ENCODE data around the gene NAPA.

Gene NAPA

DNA sequence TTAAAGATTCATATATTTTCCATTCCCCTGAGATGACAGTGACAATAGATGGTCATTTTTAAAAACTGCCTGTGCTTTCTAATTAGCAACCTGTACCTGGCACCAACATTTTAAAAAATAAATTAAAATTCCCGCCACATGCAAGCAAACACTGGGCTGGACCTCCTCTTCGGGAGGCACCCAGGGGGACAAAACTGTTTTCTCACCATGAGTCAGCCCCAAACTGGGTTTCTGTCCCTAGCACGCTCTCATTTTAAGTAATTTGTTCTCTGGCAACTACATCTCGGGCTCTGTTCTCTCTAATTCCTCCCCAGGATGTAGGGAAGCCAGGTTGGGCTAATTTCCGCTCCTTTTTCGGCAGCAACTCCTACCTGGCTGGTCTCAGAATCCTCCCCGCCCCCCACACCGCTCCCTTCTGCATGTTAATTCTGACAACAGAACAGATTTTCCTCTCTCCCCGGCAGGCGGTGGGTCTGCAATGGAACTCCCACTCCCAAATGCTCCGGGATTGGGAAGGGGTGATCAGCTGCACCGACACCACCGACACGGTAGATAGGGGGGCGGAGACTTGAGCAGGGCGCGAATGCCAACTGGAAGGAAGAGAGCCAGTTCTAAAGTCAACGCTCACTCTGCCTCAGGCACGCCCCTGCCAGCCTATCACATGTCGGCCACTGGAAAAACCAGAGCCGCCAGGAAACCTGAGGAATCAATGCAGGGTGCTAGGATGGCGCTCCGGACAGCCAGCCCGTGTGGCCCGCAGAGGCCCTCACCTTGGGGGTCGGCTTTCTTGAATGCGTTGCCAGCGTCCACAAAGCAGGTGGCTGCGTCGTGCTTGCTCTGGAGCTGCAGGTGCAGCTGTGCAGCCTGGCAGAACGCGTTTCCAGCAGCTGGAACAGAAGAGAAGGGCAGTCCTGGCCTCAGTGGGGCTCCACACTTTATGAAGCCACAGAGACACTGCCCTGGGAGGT, 14.7 kb downstream of the NAPA start:
- DNase-seq (ENCODE audit: low spot score): no peak

DNA sequence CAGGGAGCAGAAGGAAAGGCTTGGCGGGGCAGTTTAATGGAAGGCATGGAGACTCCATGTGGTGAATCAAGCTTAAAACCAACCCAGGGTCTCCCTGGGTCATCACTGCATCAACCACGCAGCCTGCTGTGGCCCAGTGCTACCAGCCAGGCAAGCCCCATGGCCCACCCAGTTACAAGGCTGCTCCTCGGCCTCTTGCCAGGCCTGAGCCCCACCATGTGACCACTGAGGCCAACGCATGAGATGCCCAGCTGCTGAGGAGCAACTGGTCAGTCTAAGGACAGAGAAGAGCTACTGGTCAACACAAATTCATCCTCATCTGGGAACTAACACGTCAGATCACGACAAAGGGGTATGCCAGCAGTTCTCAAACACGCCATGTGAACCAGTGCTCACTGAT, 15.5 kb downstream of the NAPA start:
- DNase-seq (ENCODE audit: low spot score): no peak

DNA sequence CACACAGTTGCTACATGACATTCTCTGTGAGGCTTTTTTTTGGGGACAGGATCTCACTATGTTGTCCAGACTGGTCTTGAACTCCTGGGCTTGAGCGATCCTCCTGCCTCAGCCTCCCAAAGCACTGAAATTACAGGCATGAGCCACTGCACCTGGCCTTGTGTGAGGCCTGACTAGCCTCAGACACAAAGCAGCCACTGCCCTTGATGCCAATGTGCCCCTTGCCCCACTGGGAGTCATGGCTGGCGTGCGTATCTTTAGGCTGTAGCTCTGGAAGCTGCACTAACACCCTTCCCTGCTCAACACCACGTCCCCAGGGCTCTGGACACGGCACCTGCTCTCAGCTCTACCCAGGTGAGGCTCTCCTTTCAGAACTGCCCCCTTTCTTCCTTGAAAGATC, 16.3 kb downstream of the NAPA start:
- DNase-seq (ENCODE audit: low spot score): no peak

DNA sequence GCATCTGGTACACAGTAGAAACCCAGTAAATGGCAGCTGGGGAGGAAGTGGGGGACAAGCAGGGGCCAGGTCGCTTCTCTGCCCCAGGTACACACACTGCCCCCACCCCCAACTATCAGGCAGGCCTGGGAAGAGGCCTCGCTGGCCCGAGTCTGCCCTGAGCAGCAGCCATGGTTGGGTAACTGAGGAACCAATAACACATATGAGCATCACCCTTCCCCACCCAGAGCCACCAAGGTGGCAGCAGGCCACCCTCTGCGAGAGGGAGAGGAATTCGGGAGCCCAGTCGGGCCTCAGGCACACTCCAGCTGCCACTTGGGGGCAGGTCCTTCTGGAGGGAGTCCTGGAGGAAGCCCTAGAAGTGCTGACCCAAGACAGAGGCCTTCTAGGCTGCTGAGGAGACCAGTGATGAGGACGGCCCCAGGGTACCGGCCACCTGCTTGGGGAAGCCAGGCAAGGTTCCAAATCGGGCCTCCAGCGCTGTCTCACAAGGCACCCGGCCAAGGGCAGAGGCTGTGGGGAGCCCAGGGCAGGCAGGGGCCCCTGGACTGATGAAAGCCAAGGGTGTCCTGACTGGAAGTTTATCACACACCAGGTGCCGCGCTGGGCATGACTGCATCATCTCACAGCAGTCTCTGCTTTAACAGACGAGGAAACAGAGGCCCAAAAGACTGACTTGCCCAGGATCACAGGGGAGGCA, 16.9 kb downstream of the NAPA start:
- no peak for DNase-seq (ENCODE audit: low spot score)

DNA sequence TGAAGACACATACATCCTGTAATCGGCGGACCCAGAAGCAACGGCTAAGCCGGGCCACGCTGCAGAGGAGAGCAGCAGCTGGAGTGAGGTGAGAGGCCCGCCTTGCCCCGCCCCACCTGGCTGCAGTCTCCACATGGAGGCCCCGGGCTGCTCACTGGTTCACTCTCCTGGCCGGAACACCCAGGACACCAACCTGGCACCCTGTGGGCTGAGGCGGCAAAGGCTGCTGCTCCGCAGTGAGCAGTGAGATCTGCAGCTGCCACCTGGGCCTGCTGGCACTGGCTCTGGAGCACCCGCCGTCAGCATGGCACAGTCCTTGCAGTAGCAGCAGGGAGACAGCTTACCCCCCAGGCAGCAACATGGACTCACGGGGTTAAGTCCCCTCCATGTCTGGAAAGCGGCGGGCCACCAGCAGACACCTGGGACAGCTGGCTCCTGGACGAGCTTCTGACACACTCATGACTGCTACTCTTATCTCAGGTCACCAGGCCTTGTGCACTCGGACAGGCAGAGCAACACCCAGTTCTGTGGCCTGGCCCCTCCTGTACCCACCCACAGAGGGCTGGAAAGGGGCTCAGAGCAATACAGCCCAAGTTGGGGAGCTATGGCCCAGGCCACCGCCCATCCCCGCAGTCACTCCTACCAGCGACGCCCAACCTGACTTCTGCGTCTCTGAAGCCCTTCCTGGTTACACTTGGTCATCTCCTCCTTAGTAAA, 17.7 kb downstream of the NAPA start:
- no peak for DNase-seq (ENCODE audit: low spot score)

DNA sequence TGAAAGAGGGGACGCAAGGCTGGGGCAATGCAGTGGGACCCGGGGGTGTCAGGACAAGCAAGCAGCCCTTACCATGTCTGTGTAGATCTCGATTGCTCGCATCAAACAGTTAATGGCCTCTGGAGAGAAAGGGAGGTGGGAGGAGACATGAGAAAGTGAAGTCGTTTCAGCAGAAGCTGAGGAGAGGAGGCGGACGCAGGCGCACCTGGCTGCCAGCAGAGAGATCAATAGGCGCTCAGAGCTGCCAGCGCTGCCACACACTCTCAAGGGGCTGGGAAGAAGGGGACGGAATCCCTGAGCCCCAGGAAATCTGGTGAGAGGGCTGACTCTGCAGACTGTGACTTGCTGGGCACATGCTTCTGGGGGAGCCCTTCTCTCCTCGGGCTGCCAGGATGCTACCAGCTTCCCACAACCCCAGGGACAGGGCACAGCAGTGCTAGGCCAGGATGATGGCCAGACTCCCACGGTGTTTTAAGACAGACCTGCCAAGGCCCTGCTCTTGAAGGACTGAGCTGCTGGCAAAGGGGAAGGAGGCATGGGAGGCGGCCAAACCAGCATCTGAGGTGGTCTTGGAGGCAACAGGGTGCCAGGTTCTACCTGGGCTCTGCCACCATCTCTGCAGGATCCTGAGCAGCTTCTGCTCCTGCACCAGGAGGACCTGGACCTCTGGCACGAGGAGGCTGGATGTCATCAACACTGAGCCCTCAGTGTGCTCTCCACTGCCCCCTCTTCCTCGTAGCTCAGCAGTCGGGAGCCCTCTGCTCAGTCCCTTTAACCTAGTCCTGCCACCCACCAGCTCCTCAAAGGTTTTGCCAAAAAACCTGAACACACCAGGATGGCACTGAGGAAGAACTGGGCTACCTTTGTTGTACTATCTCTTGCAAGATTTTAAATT, 19.1 kb downstream of the NAPA start:
- DNase-seq (ENCODE audit: low spot score): no peak

DNA sequence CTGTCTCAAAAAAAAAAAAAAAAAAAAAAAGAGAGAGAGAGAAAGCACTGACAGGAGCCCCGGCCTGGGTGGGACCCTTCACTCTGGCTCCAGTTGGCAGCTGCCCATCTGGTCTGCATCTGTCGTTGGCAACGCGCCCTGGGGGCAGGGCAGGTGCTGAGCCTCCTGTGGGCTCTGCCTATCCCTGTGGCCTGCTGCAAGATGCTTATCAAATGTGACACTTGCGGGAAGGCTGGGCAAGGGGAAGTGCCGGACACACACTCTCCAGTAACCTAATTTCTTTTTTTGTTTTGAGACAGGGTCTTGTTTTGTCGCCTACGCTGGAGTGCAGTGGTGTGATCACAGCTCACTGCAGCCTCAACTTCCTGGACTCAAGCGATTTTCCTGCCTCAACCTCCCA, 20.1 kb downstream of the NAPA start:
- DNase-seq (ENCODE audit: low spot score): no peak

DNA sequence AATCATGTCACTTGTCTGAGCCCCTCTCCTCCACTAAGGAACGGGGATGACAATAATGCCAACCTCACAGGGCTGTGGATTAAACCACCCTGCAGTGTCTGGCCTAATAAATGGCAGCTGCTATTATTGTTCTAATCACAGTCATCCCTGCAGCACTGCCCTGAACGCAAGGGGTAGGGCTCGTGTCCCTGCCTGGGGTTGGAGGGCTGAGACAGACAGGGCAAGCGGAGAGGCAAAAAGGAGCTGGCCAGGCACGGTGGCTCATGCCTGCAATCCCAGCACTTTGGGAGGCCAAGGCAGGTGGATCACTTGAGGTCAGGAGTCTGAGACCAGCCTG, 20.7 kb downstream of the NAPA start:
- DNase-seq (ENCODE audit: low spot score): no peak

DNA sequence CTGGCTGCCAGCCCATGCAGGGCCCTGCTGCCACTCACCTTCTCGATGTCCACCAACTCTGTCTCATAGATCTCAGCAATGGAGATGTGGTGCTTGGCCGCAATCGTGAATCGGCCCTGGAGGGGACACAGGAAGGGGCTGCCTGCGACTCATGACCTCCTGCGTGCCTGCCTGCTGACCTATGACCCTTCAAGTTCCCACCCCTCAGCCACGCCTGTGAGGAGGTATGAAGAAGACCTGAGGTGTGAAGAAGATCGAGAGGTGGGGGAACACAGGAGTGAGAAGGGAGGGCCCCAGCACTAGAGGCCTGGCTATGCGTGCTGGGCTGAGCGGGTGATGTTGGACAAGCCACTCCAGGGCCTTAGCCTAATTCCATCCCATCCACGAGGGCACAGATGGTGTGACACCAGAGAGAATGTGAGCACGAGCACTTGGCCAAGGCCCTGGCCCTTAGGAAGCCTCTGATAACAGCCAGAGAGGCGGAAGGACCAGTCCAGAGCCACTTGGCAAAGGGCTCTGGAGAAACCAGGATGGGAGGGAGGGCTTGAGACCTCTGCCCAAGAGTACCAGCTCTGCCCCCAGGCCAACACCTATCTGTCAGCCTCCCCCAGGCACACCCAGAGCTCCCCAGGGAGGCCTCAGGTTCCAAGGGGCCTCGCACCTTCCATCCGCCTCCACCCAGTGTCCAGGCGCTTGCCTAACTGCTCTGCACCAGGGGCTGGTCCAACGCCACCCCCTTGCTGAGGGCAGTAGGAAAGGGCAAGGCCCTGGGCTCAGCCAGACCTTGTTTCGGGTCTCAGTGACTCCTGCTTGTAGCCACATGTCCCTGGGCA, 21.3 kb downstream of the NAPA start:
- no peak for DNase-seq (ENCODE audit: low spot score)

DNA sequence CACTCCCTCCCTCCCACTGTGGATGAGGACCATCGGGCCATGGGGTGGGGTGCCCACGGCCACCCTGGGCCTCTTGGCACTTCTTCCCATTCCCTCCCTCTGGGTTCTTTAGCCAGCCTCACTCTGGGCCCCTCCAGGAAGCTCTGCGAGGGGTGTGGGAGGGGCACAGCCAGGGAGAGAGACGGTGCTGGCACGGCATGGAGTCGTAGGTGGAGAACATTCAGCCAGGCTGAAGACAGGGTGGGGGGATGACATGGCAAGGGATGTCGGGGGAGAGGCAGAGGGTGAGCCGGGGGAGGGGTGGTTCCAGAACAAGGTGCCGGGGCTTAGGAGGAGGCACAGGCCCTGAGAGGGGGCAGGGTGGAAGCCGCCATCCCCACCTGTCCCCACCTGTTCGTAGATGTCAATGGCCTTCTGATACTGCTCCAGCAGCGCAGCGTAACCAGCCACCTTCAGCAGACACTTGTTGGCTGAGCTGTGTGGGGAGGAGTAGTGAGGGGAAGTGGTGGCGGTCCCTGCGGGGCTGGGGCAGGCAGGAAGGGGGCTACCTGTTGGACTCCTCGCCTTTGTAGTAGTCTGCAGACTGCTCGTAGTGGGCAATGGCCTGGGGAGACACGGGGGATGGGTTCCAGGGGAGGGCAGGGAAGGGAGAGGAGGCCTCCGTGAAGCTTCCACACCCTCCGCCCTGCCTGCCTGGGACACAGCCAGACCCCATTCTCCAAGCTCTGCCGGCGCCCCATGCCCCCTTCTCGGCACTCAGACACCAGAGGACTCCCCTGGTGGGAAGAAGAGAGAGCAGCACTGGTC, 22.1 kb downstream of the NAPA start:
- no peak for DNase-seq (ENCODE audit: low spot score)

DNA sequence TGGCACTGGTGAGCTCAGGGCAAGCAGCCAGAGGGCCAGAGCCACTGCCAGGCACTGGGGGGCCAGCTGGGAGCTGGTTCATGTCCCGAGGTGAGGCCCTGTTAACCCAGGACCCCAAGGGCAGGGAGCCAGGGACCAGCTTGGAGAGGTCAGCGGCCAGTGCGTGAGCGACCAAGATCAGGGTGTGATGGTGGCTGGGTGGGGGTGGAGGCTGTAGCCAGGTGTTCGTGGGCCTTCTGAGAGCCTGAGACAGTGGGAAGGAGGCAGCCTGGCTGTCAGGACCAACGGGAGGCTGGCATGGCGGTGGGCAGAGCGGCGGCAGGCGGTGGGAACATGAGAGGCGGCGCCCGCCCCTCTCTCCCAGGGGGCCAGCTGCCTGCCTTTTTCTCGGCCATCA, 22.7 kb downstream of the NAPA start:
- no peak for DNase-seq (ENCODE audit: low spot score)

DNA sequence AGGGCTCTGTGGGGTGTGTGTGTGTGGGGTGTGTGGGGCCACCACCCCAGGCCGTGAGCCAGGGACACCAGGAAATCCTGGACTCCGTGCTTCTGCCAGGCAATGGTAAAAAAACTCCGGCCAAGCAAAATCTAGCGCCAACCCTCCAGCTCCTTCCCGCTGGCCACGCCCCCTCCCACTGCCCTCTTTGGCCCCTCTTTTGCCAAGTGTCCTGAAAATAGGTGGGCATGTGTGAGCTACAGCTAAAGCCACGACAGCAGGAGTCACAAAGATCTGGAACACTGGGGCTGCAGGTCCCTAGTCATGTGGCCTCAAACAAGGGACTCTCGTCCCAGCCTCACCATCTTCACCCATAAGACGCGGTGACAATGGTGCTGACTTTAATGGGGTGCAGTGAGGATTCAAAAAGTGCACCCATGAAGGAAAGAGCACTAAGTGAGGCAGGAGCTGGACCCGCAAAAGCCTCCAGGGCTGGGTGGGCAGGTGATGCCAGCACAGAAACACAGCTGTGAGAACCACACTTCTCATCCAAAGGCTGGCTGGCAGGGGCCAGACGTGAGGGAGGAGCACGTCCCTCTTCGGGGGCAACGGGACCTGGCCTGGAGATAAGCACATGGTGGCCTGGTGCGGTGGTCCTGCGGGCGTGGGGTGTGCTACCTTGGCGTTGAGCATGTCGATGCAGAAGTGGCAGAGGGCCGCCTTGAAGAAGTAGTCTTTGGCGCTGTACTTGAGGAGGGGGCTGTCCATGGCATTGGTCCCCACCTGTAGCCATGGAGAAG, 23.3 kb downstream of the NAPA start:
- DNase-seq (ENCODE audit: low spot score): no peak

DNA sequence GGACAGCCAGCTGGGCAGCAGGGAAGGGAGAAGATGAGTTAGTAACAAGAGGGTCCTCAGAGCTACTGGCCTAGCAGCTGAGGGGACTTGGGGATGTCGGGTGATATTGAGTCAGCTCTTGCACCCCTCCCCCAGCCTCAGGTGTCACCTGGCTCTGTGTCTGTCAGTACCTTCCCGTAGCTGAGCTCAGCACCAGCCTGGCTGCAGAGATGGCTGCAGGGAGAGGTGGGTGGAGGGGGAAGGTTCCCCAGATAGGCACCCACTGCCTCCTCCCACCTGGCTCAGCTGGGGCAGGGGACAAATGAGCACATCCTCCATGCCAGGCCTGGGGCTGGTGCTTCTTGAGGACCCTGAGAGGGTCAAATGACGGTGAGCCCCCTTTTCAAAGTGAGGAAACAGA, 24.0 kb downstream of the NAPA start:
- no peak for DNase-seq (ENCODE audit: low spot score)

DNA sequence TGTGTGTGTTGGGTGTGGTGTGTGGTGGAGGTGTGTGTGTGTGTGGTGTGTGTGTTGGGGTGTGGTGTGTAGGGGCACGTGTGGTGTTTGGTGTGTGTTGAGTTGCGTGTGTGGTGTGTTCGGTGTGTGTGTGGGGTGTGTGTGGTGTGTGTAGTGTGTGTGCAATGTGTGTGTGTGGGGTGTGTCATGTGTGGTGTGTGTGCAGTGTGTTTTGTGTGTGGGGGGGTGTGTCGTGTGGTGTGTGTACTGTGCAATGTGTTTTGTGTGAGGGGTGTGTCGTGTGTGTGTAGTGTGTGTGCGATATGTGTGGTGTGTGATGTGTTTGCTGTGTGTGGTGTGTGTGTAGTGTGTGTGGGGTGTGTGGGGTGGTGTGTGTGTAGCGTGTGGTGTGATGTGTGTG, 24.8 kb downstream of the NAPA start:
- no peak for DNase-seq (ENCODE audit: low spot score)

DNA sequence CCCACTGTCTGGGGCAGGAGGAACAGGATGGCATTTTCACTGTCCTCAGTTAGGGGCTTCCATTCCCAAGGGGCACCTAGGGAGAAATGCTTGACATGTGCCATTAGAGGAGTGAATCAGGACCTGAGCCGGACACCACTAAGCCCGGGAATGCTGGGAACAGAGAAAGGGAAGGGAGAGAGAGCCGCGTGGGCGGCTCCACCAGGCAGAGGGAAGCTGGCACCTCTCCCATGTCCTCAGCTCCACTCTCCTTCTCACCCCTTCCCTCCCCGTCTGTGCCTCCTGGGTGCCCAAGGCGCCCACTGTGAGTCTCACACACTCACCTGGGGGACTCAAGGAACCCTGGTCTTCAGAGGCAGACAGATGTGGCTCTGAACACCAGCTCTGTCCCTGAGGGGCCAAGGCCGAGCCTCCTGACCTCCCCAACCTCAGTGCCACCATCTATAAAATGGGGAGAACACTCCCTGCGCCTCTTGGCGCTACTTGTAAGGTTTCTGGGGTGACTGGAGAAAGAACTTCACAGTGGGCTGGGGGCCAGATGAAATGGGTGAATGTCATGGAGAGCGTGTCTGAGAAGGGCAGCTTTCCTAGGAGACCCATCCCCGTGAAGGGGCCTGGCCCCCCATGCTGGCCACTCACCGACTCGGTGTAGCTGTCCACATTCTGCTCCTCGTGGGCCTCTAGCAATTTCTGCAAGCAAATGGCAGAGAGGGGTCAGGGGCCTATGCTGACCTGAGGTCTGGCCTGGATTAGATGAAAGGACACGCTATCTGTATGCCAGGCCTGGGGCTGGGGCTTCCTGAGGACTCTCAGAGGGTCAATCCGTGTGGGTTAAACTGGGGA, 25.6 kb downstream of the NAPA start:
- no peak for DNase-seq (ENCODE audit: low spot score)

DNA sequence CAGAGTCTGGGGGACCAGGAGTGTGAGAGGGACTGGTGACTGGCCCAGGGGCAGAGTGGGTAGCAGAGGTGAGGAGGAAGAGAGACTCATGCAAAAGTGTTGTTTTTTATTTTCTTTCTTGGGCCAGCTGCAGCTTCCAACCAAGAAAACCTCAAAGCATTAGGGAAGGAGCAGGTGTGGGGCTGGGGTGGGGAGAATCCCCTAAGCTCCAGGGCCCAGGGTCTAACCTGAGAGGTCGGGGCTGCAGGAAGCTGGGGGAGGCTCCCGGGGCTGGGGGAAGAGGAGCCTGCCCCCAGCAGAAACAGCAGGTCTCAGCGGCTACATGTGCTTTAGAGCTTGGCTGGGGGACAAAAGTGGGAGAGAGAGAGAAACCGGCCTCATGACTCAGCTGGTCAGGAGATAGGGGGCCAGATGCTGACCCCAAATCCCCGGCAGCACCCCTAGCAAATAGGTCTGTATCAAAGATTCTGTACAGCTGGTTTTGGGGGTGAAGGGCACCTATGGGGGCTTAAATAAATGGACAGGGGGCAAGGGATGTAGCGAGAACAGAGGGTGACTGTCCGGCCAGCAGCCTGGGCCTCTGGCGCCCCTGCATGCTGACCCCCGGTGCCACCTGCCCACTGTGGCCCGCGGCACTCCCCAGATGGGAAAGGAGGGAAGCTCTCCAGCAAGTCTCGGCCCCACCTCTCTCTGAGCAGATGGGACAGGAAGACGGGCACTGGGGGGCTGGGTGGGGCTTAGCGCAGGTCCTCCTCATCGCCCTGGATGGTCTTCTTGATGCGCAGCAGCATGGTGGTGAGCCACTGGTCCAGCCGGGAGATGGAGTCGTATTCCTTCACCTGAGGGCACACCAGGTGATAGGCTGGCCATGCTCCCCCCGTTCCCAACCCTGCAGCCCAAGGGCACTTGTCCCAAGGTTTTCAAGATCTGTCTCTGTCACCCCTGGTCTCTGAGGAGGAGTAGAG, 27.0 kb downstream of the NAPA start:
- no peak for DNase-seq (ENCODE audit: low spot score)

DNA sequence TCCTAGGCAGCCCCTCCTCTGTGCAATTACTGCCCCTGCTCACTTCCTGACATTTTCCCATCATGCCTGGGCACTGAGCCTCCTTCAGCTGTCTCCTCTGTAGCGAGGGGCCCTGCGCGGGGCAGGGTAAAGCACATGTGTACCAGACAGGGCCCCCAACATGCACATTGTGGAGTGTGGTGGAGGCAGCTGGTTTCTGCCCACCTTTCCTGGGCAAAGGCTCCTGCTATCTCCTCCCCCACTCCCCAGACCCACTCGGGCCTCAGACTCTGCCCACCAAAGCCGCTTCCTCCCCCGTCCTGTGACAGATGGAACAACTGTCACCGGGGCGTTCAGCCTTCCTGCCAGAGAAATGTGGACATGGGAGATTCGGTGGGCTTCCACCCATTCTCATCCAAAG, 28.0 kb downstream of the NAPA start:
- no peak for DNase-seq (ENCODE audit: low spot score)

Data from activated CD4-positive, alpha-beta T cell treated with anti-CD3 and anti-CD28 coated beads, Interleukin-2, Interleukin-4, amounts not matched to agents 100 ng/mL and 50 ng/mL, durations not matched to agents 16 hours and 8 hours (primary cell).